ENCODE results near the gene CRP.

The CRP gene, protein sequence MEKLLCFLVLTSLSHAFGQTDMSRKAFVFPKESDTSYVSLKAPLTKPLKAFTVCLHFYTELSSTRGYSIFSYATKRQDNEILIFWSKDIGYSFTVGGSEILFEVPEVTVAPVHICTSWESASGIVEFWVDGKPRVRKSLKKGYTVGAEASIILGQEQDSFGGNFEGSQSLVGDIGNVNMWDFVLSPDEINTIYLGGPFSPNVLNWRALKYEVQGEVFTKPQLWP

DNA sequence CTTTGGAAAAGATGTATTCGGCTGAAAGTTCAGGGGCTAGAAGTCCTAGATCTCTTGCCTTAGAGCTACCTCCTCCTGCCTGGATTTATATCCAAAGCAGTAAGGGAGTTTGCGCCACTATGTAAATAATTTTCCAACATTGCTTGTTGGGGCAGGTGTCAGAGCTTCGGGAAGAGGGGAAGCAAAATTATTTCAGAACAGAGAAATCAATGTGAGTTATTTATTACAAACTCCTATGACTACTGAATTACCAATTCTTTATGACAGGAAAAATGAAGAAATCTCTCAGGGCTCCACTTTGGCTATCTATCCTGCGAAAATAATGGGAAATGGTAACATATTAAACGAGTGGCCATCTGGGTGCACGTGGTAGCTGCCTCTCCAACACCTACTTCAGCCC is at the start of gene CRP:
CRP (minus strand) TSS at position 61 of the 400 bp plus-strand sequence. CDS start 104 bp downstream, outside the sequence.
- no peaks in the 10 kb centered on the region for H3K27me3 ChIP-seq (ENCODE audit: insufficient read depth, low read length, poor library complexity, severe bottlenecking)
- no peaks in the 10 kb centered on the region for H4K20me1 ChIP-seq (ENCODE audit: insufficient read depth, low read length, poor library complexity, severe bottlenecking)
- H3K4me3 ChIP-seq (ENCODE audit: low read length, poor library complexity, severe bottlenecking) = no peak within 1 kb of the TSS
- no peaks in the 10 kb centered on the region for H3K9me2 ChIP-seq (replicated peaks; ENCODE audit: low read depth, low read length)
- H3K9me3 ChIP-seq (ENCODE audit: insufficient read depth, low read depth, low read length) = no peaks in the 10 kb centered on the region
- H3K4me1 ChIP-seq (ENCODE audit: insufficient read depth, low read length, poor library complexity, severe bottlenecking) = no peaks in the 10 kb centered on the region
- no peak within 1 kb of the TSS for H2AFZ ChIP-seq (ENCODE audit: low read length)
- H3K4me2 ChIP-seq (ENCODE audit: low read depth, low read length, poor library complexity, severe bottlenecking) = no peak within 1 kb of the TSS
- no peaks in the 10 kb centered on the region for H3F3A ChIP-seq (ENCODE audit: low read depth)
- H3K9ac ChIP-seq (ENCODE audit: low read depth, low read length, poor library complexity, severe bottlenecking) = no peak within 1 kb of the TSS
- H3K79me2 ChIP-seq (ENCODE audit: insufficient read depth, low read length) = no peaks in the 10 kb centered on the region
- H3K36me3 ChIP-seq (ENCODE audit: insufficient read depth, low read length) = no peaks in the 10 kb centered on the region
- TF ChIP-seq, protein P1, sequence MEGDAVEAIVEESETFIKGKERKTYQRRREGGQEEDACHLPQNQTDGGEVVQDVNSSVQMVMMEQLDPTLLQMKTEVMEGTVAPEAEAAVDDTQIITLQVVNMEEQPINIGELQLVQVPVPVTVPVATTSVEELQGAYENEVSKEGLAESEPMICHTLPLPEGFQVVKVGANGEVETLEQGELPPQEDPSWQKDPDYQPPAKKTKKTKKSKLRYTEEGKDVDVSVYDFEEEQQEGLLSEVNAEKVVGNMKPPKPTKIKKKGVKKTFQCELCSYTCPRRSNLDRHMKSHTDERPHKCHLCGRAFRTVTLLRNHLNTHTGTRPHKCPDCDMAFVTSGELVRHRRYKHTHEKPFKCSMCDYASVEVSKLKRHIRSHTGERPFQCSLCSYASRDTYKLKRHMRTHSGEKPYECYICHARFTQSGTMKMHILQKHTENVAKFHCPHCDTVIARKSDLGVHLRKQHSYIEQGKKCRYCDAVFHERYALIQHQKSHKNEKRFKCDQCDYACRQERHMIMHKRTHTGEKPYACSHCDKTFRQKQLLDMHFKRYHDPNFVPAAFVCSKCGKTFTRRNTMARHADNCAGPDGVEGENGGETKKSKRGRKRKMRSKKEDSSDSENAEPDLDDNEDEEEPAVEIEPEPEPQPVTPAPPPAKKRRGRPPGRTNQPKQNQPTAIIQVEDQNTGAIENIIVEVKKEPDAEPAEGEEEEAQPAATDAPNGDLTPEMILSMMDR (conservative IDR thresholded peaks at IDR 0.05; ENCODE audit: low read length) = no peak

GRCh38 chr1:159763686-159764085 is 49.3 kb upstream of the CRP start:
- Histone ChIP-seq H3K4me2 (ENCODE audit: low read depth, low read length, poor library complexity, severe bottlenecking) (peak overlapping the region; percentile 12), H3K4me3 (ENCODE audit: low read length, poor library complexity, severe bottlenecking) (no peak overlapping the region), H3K9ac (ENCODE audit: low read depth, low read length, poor library complexity, severe bottlenecking) (no peak overlapping the region), H3K27me3 (ENCODE audit: insufficient read depth, low read length, poor library complexity, severe bottlenecking) (no peaks in the 10 kb centered on the region), H4K20me1 (ENCODE audit: insufficient read depth, low read length, poor library complexity, severe bottlenecking) (no peaks in the 10 kb centered on the region), H3K9me3 (ENCODE audit: insufficient read depth, low read depth, low read length) (no peaks in the 10 kb centered on the region), H3K36me3 (ENCODE audit: insufficient read depth, low read length) (no peaks in the 10 kb centered on the region), H3K79me2 (ENCODE audit: insufficient read depth, low read length) (no peaks in the 10 kb centered on the region), H3K4me1 (ENCODE audit: insufficient read depth, low read length, poor library complexity, severe bottlenecking) (peaks cover 8% of the 10 kb centered on the region), H3F3A (ENCODE audit: low read depth) (0 out of 2 replicates have a peak, but pooled peaks cover 3% of the 10 kb centered on the region), H3K9me2 (replicated peaks; ENCODE audit: low read depth, low read length) (no peaks in the 10 kb centered on the region), H2AFZ (ENCODE audit: low read length) (0 out of 2 replicates have a peak overlapping the region, but pooled peaks have one; percentile 32)
- TF ChIP-seq, protein P1 (conservative IDR thresholded peaks at IDR 0.05; ENCODE audit: low read length) = no peak
- no peak for TF ChIP-seq EZH2phosphoT487 (IDR thresholded peaks at IDR 0.05; ENCODE audit: borderline replicate concordance)

GRCh38 chr1:159756397-159756796 is 42.0 kb upstream of the CRP start:
- H3K79me2 ChIP-seq (ENCODE audit: insufficient read depth, low read length) = no peaks in the 10 kb centered on the region
- no peak for TF ChIP-seq EZH2phosphoT487 (IDR thresholded peaks at IDR 0.05; ENCODE audit: borderline replicate concordance)
- TF ChIP-seq, protein P1 (conservative IDR thresholded peaks at IDR 0.05; ENCODE audit: low read length) = no peak
- H3K4me2 ChIP-seq (ENCODE audit: low read depth, low read length, poor library complexity, severe bottlenecking) = no peak overlapping the region
- no peaks in the 10 kb centered on the region for H3K27me3 ChIP-seq (ENCODE audit: insufficient read depth, low read length, poor library complexity, severe bottlenecking)
- no peaks in the 10 kb centered on the region for H4K20me1 ChIP-seq (ENCODE audit: insufficient read depth, low read length, poor library complexity, severe bottlenecking)
- H3K4me1 ChIP-seq (ENCODE audit: insufficient read depth, low read length, poor library complexity, severe bottlenecking) = peaks cover 18% of the 10 kb centered on the region
- H3K36me3 ChIP-seq (ENCODE audit: insufficient read depth, low read length) = no peaks in the 10 kb centered on the region
- peak overlapping the region; percentile 56 for H2AFZ ChIP-seq (ENCODE audit: low read length)
- H3F3A ChIP-seq (ENCODE audit: low read depth) = no peaks in the 10 kb centered on the region
- no peak overlapping the region for H3K4me3 ChIP-seq (ENCODE audit: low read length, poor library complexity, severe bottlenecking)
- H3K9me3 ChIP-seq (ENCODE audit: insufficient read depth, low read depth, low read length) = no peaks in the 10 kb centered on the region
- no peak overlapping the region for H3K9ac ChIP-seq (ENCODE audit: low read depth, low read length, poor library complexity, severe bottlenecking)
- no peaks in the 10 kb centered on the region for H3K9me2 ChIP-seq (replicated peaks; ENCODE audit: low read depth, low read length)

All from Loucy (cell line).